ENCODE data around the gene ZBTB49. TPM values are rescaled to one million over a fixed set of nuclear protein-coding genes. Genes with fewer than 3 reads are reported as not detected.

The ZBTB49 gene
- total and polyA plus RNA-seq, 11 donors: 1.1 to 6.7 (median 3.3) TPM

DNA sequence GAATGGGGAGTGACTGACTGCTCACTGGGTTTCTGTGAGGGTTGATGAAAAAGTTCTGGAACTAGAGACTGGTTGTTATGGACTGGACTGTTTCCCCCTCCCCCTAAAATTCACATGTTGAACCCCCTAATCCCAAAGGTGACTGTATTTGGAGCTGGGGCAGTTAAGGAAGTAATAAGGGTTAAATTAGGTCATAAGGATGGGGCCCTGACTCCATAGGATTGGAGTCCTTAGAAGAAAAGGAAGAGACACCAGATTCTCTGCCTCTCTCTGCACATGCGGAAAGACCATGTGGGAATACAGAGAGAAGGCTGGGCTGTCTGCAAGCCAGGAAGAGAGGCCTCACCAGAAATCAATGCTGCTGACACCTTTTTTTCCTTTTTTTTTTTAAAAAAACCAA is 38.2 kb downstream of the ZBTB49 start:
- DNase-seq (no peak), ATAC-seq (no peak)
- no peaks in the 10 kb centered on the region for H3K27me3 ChIP-seq
- intact Hi-C loops (cut with DNase I): no loop called here
- 95 to 98% (median 96%) methylated on average over 1 of the region's 1 CpG for WGBS, 4 donors
- peaks cover 0 to 14% (median 0%) of the 10 kb centered on the region in 12 donors for H3K9me3 ChIP-seq
- peaks cover 0 to 13% (median 1%) of the 10 kb centered on the region in 12 donors for H3K4me1 ChIP-seq
- H3K27ac ChIP-seq: no peak overlapping the region
- no peak overlapping the region for H3K4me3 ChIP-seq
- H3K36me3 ChIP-seq: no peaks in the 10 kb centered on the region
- no peak for TF ChIP-seq POLR2A (IDR thresholded peaks at IDR 0.05)
- TF ChIP-seq, protein P1, sequence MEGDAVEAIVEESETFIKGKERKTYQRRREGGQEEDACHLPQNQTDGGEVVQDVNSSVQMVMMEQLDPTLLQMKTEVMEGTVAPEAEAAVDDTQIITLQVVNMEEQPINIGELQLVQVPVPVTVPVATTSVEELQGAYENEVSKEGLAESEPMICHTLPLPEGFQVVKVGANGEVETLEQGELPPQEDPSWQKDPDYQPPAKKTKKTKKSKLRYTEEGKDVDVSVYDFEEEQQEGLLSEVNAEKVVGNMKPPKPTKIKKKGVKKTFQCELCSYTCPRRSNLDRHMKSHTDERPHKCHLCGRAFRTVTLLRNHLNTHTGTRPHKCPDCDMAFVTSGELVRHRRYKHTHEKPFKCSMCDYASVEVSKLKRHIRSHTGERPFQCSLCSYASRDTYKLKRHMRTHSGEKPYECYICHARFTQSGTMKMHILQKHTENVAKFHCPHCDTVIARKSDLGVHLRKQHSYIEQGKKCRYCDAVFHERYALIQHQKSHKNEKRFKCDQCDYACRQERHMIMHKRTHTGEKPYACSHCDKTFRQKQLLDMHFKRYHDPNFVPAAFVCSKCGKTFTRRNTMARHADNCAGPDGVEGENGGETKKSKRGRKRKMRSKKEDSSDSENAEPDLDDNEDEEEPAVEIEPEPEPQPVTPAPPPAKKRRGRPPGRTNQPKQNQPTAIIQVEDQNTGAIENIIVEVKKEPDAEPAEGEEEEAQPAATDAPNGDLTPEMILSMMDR (IDR thresholded peaks at IDR 0.05): no peak

DNA sequence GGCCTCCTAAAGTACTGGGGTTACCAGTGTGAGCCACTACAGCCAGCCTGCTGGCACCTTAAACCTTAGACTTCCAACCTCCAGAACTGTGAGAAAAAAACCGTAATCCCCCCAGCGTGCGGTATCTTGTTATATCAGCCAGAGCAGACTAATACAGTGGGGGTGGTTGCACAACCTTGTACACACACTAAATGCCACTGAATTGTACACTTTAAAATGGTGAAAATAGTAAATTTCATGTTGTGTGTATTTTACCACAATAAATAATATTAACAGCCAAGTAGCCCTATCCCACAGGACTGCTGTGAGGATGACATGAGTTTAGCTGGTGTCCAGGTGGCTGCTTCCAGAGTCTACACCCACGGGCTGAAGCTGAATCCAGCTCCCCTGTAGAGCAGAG is 38.8 kb downstream of the ZBTB49 start:
- H3K27ac ChIP-seq: no peak overlapping the region
- intact Hi-C loops (cut with DNase I): no loop called here
- DNase-seq (no peak), ATAC-seq (no peak)
- H3K4me1 ChIP-seq: peaks cover 0 to 11% (median 2%) of the 10 kb centered on the region in 12 donors
- WGBS, 4 donors: 85 to 92% (median 90%) methylated on average over 4 of the region's 4 CpGs
- TF ChIP-seq, protein P1 (IDR thresholded peaks at IDR 0.05): no peak
- TF ChIP-seq POLR2A (IDR thresholded peaks at IDR 0.05): no peak
- H3K36me3 ChIP-seq: no peaks in the 10 kb centered on the region
- no peak overlapping the region for H3K4me3 ChIP-seq
- H3K9me3 ChIP-seq: peaks cover 0 to 14% (median 0%) of the 10 kb centered on the region in 12 donors
- no peaks in the 10 kb centered on the region for H3K27me3 ChIP-seq

GRCh38 chr4:4329496-4329895 is 39.4 kb downstream of the ZBTB49 start:
- Histone ChIP-seq H3K36me3 (no peaks in the 10 kb centered on the region), H3K9me3 (peaks cover 0 to 14% (median 0%) of the 10 kb centered on the region in 12 donors), H3K27ac (no peak overlapping the region), H3K4me1 (peaks cover 0 to 6% (median 0%) of the 10 kb centered on the region in 12 donors), H3K27me3 (no peaks in the 10 kb centered on the region), H3K4me3 (no peak overlapping the region)
- TF ChIP-seq, protein P1 (IDR thresholded peaks at IDR 0.05): no peak
- DNase-seq: no peak
- no peak for ATAC-seq
- 88 to 96% (median 95%) methylated on average over 10 of the region's 10 CpGs for WGBS, 4 donors
- intact Hi-C loops (cut with DNase I): no loop called here

- H3K9me3 ChIP-seq: peaks cover 0 to 14% (median 0%) of the 10 kb centered on the region in 12 donors
- H3K36me3 ChIP-seq: no peaks in the 10 kb centered on the region
- TF ChIP-seq, protein P1 (IDR thresholded peaks at IDR 0.05): no peak
- no peak for TF ChIP-seq POLR2A (IDR thresholded peaks at IDR 0.05)
- H3K4me1 ChIP-seq: peaks cover 0 to 6% (median 0%) of the 10 kb centered on the region in 12 donors
- H3K27ac ChIP-seq: no peak overlapping the region
- no peak overlapping the region for H3K4me3 ChIP-seq
- intact Hi-C loops (cut with DNase I): loop anchor here in 2 of 10 donors (5.0 to 10.0 kb wide), 2 partner anchors 78 to 346 kb away; no protein-coding TSS in a partner anchor
- no peak for DNase-seq
- WGBS, 4 donors: 85 to 92% (median 87%) methylated on average over 4 to 5 of the region's 5 CpGs
- ATAC-seq: no peak
- no peaks in the 10 kb centered on the region for H3K27me3 ChIP-seq
Measured at GRCh38 chr4:4330794-4331193, 40.7 kb downstream of the ZBTB49 start.
